ENCODE data around the gene RIMBP3B. TPM values are rescaled to one million over a fixed set of nuclear protein-coding genes. Genes with fewer than 3 reads are reported as not detected.
"Not testable (repeated sequence)": the region's sequence is repeated elsewhere in the genome, so short reads cannot be mapped to it uniquely, and the experiment has no call there.

RIMBP3B gene
- total RNA-seq (2021): 0.39 and 0.77 TPM in 2 replicates
- long read RNA-seq: 0 reads

GRCh38 chr22:21383701-21384467 is at the start of gene RIMBP3B:
RIMBP3B (plus strand) TSS chr22:21383751; CDS start chr22:21383859, 108 bp downstream.
- H3K4me1 Mint-ChIP-seq; H3K27me3 ChIP-seq (ENCODE audit: insufficient read depth, low read length); H3K27ac ChIP-seq (ENCODE audit: insufficient read length, low read depth, low read length); H3K4me2 ChIP-seq (ENCODE audit: insufficient read depth, insufficient read length, low read length); H3K79me2 ChIP-seq (ENCODE audit: insufficient read depth, low read length); H4K8ac ChIP-seq (replicated peaks; ENCODE audit: insufficient read length, low read depth, low read length); H3K36me3 Mint-ChIP-seq (ENCODE audit: insufficient read depth in 1 of 3, low read depth in 3 of 3); H4K20me1 ChIP-seq (ENCODE audit: control insufficient read depth, insufficient read depth, insufficient read length); H2BK12ac ChIP-seq (ENCODE audit: insufficient read length, low read depth, low read length); H3K18ac ChIP-seq (ENCODE audit: insufficient read length, low read depth, low read length); H3K27me3 Mint-ChIP-seq (ENCODE audit: low read depth); H2BK5ac ChIP-seq (ENCODE audit: insufficient read length, low read length); H3K9me3 Mint-ChIP-seq; H2BK20ac ChIP-seq (ENCODE audit: low read depth, low read length, poor library complexity, severe bottlenecking); H3K4me1 ChIP-seq (ENCODE audit: insufficient read depth, low read length); H3K4ac ChIP-seq (ENCODE audit: low read depth, low read length); H2AFZ ChIP-seq (ENCODE audit: low read length); H3K79me1 ChIP-seq (ENCODE audit: insufficient read depth, low read depth, low read length, poor library complexity, severe bottlenecking); H3K9me3 ChIP-seq (ENCODE audit: control insufficient read depth, low read depth, low read length); H4K5ac ChIP-seq (ENCODE audit: insufficient read length, low read depth, low read length); H3T11ph ChIP-seq (ENCODE audit: low read length); H2BK120ac ChIP-seq (ENCODE audit: low read depth, low read length, poor library complexity, severe bottlenecking); H2BK15ac ChIP-seq (ENCODE audit: low read depth, low read length); H2AK5ac ChIP-seq (ENCODE audit: insufficient read length, low read length); H3K23ac ChIP-seq (ENCODE audit: insufficient read length, low read depth, low read length); H3K56ac ChIP-seq (ENCODE audit: insufficient read length, low read depth, low read length); H3K27ac Mint-ChIP-seq; H3K4me3 Mint-ChIP-seq; H3K14ac ChIP-seq (ENCODE audit: insufficient read depth, low read length); DNase-seq; H3K9ac ChIP-seq (ENCODE audit: extremely low read depth, insufficient read length, low read length); H3K23me2 ChIP-seq (ENCODE audit: insufficient read length, low read depth, low read length, poor library complexity, severe bottlenecking); H4K91ac ChIP-seq (ENCODE audit: insufficient read length, low read depth, low read length): not testable (repeated sequence)
- no CpG with 5 or more reads among the region's 91 CpGs for WGBS (ENCODE audit: extremely low coverage, insufficient read length, low lambda C conversion rate)

- not testable (repeated sequence) for H2BK12ac ChIP-seq (ENCODE audit: insufficient read length, low read depth, low read length); H3K27ac Mint-ChIP-seq; H3K9ac ChIP-seq (ENCODE audit: extremely low read depth, insufficient read length, low read length); H4K20me1 ChIP-seq (ENCODE audit: control insufficient read depth, insufficient read depth, insufficient read length); H3K23ac ChIP-seq (ENCODE audit: insufficient read length, low read depth, low read length); H4K91ac ChIP-seq (ENCODE audit: insufficient read length, low read depth, low read length); H3K27me3 ChIP-seq (ENCODE audit: insufficient read depth, low read length); H2BK15ac ChIP-seq (ENCODE audit: low read depth, low read length); H2BK120ac ChIP-seq (ENCODE audit: low read depth, low read length, poor library complexity, severe bottlenecking); H3K18ac ChIP-seq (ENCODE audit: insufficient read length, low read depth, low read length); H3K79me2 ChIP-seq (ENCODE audit: insufficient read depth, low read length); H3K4me1 Mint-ChIP-seq; H3K4me2 ChIP-seq (ENCODE audit: insufficient read depth, insufficient read length, low read length); H2BK20ac ChIP-seq (ENCODE audit: low read depth, low read length, poor library complexity, severe bottlenecking); H3K27me3 Mint-ChIP-seq (ENCODE audit: low read depth); H3K4me1 ChIP-seq (ENCODE audit: insufficient read depth, low read length); H3K4me3 Mint-ChIP-seq; DNase-seq; H3K79me1 ChIP-seq (ENCODE audit: insufficient read depth, low read depth, low read length, poor library complexity, severe bottlenecking); H3K56ac ChIP-seq (ENCODE audit: insufficient read length, low read depth, low read length); H2AK5ac ChIP-seq (ENCODE audit: insufficient read length, low read length); H3K4ac ChIP-seq (ENCODE audit: low read depth, low read length); H3T11ph ChIP-seq (ENCODE audit: low read length); H3K23me2 ChIP-seq (ENCODE audit: insufficient read length, low read depth, low read length, poor library complexity, severe bottlenecking); H3K36me3 Mint-ChIP-seq (ENCODE audit: insufficient read depth in 1 of 3, low read depth in 3 of 3); H2AFZ ChIP-seq (ENCODE audit: low read length); H3K14ac ChIP-seq (ENCODE audit: insufficient read depth, low read length); H4K5ac ChIP-seq (ENCODE audit: insufficient read length, low read depth, low read length); H4K8ac ChIP-seq (replicated peaks; ENCODE audit: insufficient read length, low read depth, low read length); H3K9me3 ChIP-seq (ENCODE audit: control insufficient read depth, low read depth, low read length); H2BK5ac ChIP-seq (ENCODE audit: insufficient read length, low read length); H3K27ac ChIP-seq (ENCODE audit: insufficient read length, low read depth, low read length); H3K9me3 Mint-ChIP-seq
- WGBS (ENCODE audit: extremely low coverage, insufficient read length, low lambda C conversion rate): no CpG with 5 or more reads among the region's 12 CpGs
Measured at GRCh38 chr22:21357527-21357926, 26.0 kb upstream of the RIMBP3B start.

Data from H9 (cell line).